ENCODE measurements around the gene PTCD2.

DNA sequence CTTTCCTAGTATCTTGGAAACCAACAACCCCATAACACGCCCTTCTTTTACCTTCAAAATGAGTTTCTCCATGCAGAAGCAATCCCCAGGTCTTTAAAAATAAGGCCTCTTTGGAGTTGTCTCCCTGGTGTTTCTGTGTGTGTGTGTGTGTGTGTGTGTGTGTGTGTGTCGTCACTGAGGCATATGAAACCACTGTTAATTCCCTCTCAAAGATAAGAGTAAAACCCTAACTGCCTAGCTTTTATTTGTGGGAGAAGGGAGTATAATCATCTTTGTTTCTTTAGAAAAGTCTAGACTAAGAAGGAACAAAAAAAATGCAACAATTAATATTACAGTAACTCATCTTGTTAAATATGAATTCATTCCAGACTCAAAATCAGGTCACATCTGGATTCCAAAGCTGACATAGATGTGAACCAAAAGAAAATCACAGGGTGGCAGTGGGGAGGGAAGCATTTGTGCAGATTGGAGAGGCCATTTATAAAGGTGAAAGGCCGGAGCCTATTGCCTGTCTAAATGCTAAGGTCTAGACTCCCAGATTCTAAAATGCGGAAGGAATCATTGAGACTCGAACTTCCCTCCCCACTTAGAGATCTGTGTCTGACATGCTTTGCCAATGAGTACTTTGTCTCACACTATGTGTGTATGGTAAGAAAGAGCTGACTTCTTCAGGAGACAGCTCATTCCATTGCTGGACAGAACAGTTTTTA lies 95.6 kb downstream of the PTCD2 start:
- TF ChIP-seq, protein P1, sequence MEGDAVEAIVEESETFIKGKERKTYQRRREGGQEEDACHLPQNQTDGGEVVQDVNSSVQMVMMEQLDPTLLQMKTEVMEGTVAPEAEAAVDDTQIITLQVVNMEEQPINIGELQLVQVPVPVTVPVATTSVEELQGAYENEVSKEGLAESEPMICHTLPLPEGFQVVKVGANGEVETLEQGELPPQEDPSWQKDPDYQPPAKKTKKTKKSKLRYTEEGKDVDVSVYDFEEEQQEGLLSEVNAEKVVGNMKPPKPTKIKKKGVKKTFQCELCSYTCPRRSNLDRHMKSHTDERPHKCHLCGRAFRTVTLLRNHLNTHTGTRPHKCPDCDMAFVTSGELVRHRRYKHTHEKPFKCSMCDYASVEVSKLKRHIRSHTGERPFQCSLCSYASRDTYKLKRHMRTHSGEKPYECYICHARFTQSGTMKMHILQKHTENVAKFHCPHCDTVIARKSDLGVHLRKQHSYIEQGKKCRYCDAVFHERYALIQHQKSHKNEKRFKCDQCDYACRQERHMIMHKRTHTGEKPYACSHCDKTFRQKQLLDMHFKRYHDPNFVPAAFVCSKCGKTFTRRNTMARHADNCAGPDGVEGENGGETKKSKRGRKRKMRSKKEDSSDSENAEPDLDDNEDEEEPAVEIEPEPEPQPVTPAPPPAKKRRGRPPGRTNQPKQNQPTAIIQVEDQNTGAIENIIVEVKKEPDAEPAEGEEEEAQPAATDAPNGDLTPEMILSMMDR (tag by site-specific recombination; IDR thresholded peaks at IDR 0.05), result no peak
- TF ChIP-seq WT1 (tag by site-specific recombination; IDR thresholded peaks at IDR 0.05), result no peak
- no peak for TF ChIP-seq ZNF221 (tag by site-specific recombination; IDR thresholded peaks at IDR 0.05; ENCODE audit: borderline replicate concordance)
- TF ChIP-seq HOXD13 (CRISPR knock-in tag; IDR thresholded peaks at IDR 0.05; ENCODE audit: borderline replicate concordance), result no peak
- TF ChIP-seq ZNF2 (tag by site-specific recombination; IDR thresholded peaks at IDR 0.05), result no peak
- TF ChIP-seq, protein P2, sequence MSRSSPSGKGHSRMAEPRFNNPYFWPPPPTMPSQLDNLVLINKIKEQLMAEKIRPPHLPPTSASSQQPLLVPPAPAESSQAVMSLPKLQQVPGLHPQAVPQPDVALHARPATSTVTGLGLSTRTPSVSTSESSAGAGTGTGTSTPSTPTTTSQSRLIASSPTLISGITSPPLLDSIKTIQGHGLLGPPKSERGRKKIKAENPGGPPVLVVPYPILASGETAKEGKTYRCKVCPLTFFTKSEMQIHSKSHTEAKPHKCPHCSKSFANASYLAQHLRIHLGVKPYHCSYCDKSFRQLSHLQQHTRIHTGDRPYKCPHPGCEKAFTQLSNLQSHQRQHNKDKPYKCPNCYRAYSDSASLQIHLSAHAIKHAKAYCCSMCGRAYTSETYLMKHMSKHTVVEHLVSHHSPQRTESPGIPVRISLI (tag by site-specific recombination; IDR thresholded peaks at IDR 0.05), result no peak
- TF ChIP-seq SP2 (tag by site-specific recombination; IDR thresholded peaks at IDR 0.05), result no peak
- TF ChIP-seq, protein P3, sequence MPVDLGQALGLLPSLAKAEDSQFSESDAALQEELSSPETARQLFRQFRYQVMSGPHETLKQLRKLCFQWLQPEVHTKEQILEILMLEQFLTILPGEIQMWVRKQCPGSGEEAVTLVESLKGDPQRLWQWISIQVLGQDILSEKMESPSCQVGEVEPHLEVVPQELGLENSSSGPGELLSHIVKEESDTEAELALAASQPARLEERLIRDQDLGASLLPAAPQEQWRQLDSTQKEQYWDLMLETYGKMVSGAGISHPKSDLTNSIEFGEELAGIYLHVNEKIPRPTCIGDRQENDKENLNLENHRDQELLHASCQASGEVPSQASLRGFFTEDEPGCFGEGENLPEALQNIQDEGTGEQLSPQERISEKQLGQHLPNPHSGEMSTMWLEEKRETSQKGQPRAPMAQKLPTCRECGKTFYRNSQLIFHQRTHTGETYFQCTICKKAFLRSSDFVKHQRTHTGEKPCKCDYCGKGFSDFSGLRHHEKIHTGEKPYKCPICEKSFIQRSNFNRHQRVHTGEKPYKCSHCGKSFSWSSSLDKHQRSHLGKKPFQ (tag by site-specific recombination; IDR thresholded peaks at IDR 0.05), result no peak

Data from HEK293 (cell line).